Measurements from ENCODE around the gene ZNF514.

ZNF514 gene

GRCh38 chr2:95113464-95113863 is 46.2 kb downstream of the ZNF514 start:
- no peak overlapping the region for H2AFZ ChIP-seq (ENCODE audit: low read depth)
- no peaks in the 10 kb centered on the region for H3K4me1 ChIP-seq (ENCODE audit: low read depth, poor library complexity, severe bottlenecking)
- H4K20me1 ChIP-seq (ENCODE audit: insufficient read depth): no peaks in the 10 kb centered on the region
- no peak overlapping the region for H3K4me2 ChIP-seq
- H3K79me2 ChIP-seq (ENCODE audit: insufficient read depth, low read depth): no peaks in the 10 kb centered on the region
- H3K36me3 ChIP-seq (ENCODE audit: insufficient read depth): peaks cover 5% of the 10 kb centered on the region; the same call in 1 of the 2 replicates
- H3K4me3 ChIP-seq (IDR thresholded peaks at IDR 0.05; ENCODE audit: insufficient read depth, low read depth, low read length): no peak overlapping the region
- no peaks in the 10 kb centered on the region for H3K27me3 ChIP-seq (ENCODE audit: insufficient read depth, low read depth)
- no peak overlapping the region for H3K27ac ChIP-seq
- TF ChIP-seq, protein P1, sequence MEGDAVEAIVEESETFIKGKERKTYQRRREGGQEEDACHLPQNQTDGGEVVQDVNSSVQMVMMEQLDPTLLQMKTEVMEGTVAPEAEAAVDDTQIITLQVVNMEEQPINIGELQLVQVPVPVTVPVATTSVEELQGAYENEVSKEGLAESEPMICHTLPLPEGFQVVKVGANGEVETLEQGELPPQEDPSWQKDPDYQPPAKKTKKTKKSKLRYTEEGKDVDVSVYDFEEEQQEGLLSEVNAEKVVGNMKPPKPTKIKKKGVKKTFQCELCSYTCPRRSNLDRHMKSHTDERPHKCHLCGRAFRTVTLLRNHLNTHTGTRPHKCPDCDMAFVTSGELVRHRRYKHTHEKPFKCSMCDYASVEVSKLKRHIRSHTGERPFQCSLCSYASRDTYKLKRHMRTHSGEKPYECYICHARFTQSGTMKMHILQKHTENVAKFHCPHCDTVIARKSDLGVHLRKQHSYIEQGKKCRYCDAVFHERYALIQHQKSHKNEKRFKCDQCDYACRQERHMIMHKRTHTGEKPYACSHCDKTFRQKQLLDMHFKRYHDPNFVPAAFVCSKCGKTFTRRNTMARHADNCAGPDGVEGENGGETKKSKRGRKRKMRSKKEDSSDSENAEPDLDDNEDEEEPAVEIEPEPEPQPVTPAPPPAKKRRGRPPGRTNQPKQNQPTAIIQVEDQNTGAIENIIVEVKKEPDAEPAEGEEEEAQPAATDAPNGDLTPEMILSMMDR (conservative IDR thresholded peaks at IDR 0.05; ENCODE audit: low read depth, low read length): no peak
- no peak overlapping the region for H3K9ac ChIP-seq

GRCh38 chr2:95110395-95110794 is 49.3 kb downstream of the ZNF514 start:
- Histone ChIP-seq H3K4me1 (ENCODE audit: low read depth, poor library complexity, severe bottlenecking) (no peaks in the 10 kb centered on the region), H3K4me3 (IDR thresholded peaks at IDR 0.05; ENCODE audit: insufficient read depth, low read depth, low read length) (no peak overlapping the region), H3K4me2 (no peak overlapping the region), H4K20me1 (ENCODE audit: insufficient read depth) (no peaks in the 10 kb centered on the region), H3K9ac (no peak overlapping the region), H3K27me3 (ENCODE audit: insufficient read depth, low read depth) (no peaks in the 10 kb centered on the region), H2AFZ (ENCODE audit: low read depth) (no peak overlapping the region), H3K36me3 (ENCODE audit: insufficient read depth) (peaks cover 5% of the 10 kb centered on the region; the same call in 1 of the 2 replicates), H3K79me2 (ENCODE audit: insufficient read depth, low read depth) (no peaks in the 10 kb centered on the region), H3K27ac (no peak overlapping the region)
- TF ChIP-seq, protein P1 (conservative IDR thresholded peaks at IDR 0.05; ENCODE audit: low read depth, low read length): no peak

DNA sequence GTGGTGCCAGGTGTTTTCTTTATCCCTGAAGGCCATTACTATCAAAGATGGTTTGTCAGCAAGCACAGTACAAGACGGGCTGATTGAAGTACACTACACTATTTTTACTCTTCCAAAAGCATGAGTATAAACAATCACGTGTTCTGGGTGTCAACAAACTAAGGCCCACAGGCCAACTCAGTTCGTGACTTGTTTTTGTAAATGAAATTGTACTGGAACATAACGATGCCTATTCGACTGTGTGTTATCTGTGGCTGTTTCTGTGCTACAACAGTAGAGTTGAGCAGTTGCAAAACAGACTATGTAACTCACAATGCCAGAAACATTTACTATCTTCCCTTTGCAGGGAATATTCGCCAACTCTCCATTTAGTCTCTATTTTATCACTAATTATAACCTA is 50.4 kb downstream of the ZNF514 start:
- H3K4me1 ChIP-seq (ENCODE audit: low read depth, poor library complexity, severe bottlenecking): no peaks in the 10 kb centered on the region

GRCh38 chr2:95106081-95106480 is 53.6 kb downstream of the ZNF514 start:
- no peak overlapping the region for H3K27ac ChIP-seq
- H3K36me3 ChIP-seq (ENCODE audit: insufficient read depth): no peaks in the 10 kb centered on the region
- H3K9ac ChIP-seq: no peak overlapping the region
- TF ChIP-seq, protein P1 (conservative IDR thresholded peaks at IDR 0.05; ENCODE audit: low read depth, low read length): no peak
- H3K4me3 ChIP-seq (IDR thresholded peaks at IDR 0.05; ENCODE audit: insufficient read depth, low read depth, low read length): no peak overlapping the region
- no peaks in the 10 kb centered on the region for H4K20me1 ChIP-seq (ENCODE audit: insufficient read depth)
- H3K4me2 ChIP-seq: no peak overlapping the region
- H2AFZ ChIP-seq (ENCODE audit: low read depth): no peak overlapping the region
- H3K27me3 ChIP-seq (ENCODE audit: insufficient read depth, low read depth): no peaks in the 10 kb centered on the region
- no peaks in the 10 kb centered on the region for H3K79me2 ChIP-seq (ENCODE audit: insufficient read depth, low read depth)
- H3K4me1 ChIP-seq (ENCODE audit: low read depth, poor library complexity, severe bottlenecking): no peaks in the 10 kb centered on the region

More for the DNA sequence above, 50.4 kb downstream of the ZNF514 start:
- H3K4me2 ChIP-seq: no peak overlapping the region
- no peaks in the 10 kb centered on the region; the same call in 1 of the 2 replicates for H3K36me3 ChIP-seq (ENCODE audit: insufficient read depth)
- no peak overlapping the region for H2AFZ ChIP-seq (ENCODE audit: low read depth)
- no peak overlapping the region for H3K9ac ChIP-seq
- H4K20me1 ChIP-seq (ENCODE audit: insufficient read depth): no peaks in the 10 kb centered on the region
- TF ChIP-seq, protein P1 (conservative IDR thresholded peaks at IDR 0.05; ENCODE audit: low read depth, low read length): no peak
- no peak overlapping the region for H3K4me3 ChIP-seq (IDR thresholded peaks at IDR 0.05; ENCODE audit: insufficient read depth, low read depth, low read length)
- H3K79me2 ChIP-seq (ENCODE audit: insufficient read depth, low read depth): no peaks in the 10 kb centered on the region
- H3K27me3 ChIP-seq (ENCODE audit: insufficient read depth, low read depth): no peaks in the 10 kb centered on the region
- no peak overlapping the region for H3K27ac ChIP-seq

Data from KMS-11 (cell line).